HFFc6 (cell line): ENCODE results near the gene TUBB2A. TPM values are rescaled to one million over a fixed set of nuclear protein-coding genes. Genes with fewer than 3 reads are reported as not detected.

Experiments used
- DNase-seq: peaks from one replicate; pipeline ENCODE4 v3.0.0-alpha.2; 2018
- H3K27ac Mint-ChIP-seq: 2 replicates; pipeline ENCODE4 v1.8.0; 2020; ENCODE audit warnings: mild to moderate bottlenecking, mixed read lengths
- H3K27me3 Mint-ChIP-seq: 2 replicates; pipeline ENCODE4 v1.8.0; 2021; ENCODE audit warnings: mild to moderate bottlenecking, moderate library complexity, mixed read lengths; ENCODE audit not compliant: insufficient read depth
- H3K36me3 Mint-ChIP-seq: 2 replicates; pipeline ENCODE4 v1.8.0; 2021; ENCODE audit warnings: low read depth, mixed read lengths
- H3K4me1 Mint-ChIP-seq: 2 replicates; pipeline ENCODE4 v1.8.0; 2020; ENCODE audit warnings: low read depth, mixed read lengths
- H3K4me3 Mint-ChIP-seq: 2 replicates; pipeline ENCODE4 v1.8.0; 2020; ENCODE audit warnings: mild to moderate bottlenecking, moderate library complexity, mixed read lengths
- H3K9me3 Mint-ChIP-seq: 2 replicates; pipeline ENCODE4 v1.8.0; 2020; ENCODE audit warnings: mild to moderate bottlenecking, mixed read lengths
- long read RNA-seq: library from polyadenylated mRNA; unstranded; transcript quantifications from one replicate; pipeline ENCODE4 v2.0.0, GENCODE V29; 2019
- total RNA-seq, 6 experiments: library from RNA; stranded (reverse); fragmentation: NEBNext Ultra II Directional; extraction: Animal tissue kit (Norgen Biotek cat#: 25700); gene quantifications; 2 replicates in 1 of 6; 3 replicates in 5 of 6; pipeline ENCODE4 v1.2.3, GENCODE V29; 2021
- TF ChIP-seq, protein P1 (sequence below): fragments of 200-600 bp; sonication (generic); IDR thresholded peaks from 2 replicates; pipeline ENCODE4 v1.5.0; 2021; ENCODE audit warnings: antibody characterized with exemption, mild to moderate bottlenecking

The TUBB2A gene
- total RNA-seq = 100 to 1,000 TPM; 114 to 152 (median 120) TPM
- long read RNA-seq, transcript TUBB2A-201 (4 exons, 1,595 nt) = major isoform, 183 of 208 reads
- long read RNA-seq, partial matches to known transcripts = 3 of 208 reads
- long read RNA-seq, other reads (novel, unspliced or antisense) = 21 of 208 reads

DNA sequence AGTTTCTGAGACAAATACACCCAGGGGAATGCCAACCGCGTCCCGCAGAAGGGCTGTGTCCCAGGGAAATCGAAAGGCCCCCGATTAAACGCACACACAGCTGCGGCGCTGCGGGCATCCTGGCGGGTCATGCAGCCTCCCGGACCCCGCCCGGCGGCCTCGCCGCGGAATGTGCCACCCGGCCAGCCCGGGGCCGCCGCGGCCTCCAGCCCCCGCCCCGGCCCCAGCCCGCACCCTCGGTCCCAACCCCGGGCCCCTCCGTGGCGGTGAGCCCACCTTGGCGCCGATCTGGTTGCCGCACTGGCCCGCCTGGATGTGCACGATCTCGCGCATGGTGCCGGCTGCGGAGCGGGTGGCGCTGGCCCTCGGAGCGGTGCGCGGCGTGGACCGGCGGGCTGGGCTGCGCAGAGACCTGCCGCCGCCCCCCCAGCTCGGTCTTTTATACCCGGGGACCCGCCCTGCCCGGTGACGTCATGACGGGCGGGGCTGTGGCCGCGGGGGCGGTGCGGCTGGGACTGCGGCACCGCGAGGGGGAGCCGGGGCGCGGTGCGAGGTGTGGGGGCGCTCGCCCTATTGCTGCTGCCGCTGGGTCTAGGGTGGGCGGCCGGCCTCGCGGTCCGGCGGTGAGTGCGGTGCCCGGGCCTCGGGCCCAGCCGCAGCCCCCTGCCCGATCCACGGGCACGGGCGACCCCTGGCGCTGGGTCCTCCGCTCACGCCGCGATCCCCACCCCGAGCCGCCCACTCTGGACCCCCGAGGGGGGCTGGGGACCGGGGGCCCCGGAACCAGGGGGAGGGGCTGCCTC lies at the start of gene TUBB2A:
TUBB2A (minus strand) TSS at position 414 of the 803 bp plus-strand sequence; CDS start at position 333, 81 bp downstream.
- peak; percentile 64 for DNase-seq
- peak within 1 kb of the TSS; percentile 85 for H3K27ac Mint-ChIP-seq
- H3K27me3 Mint-ChIP-seq = peaks cover 13% of the 10 kb centered on the region
- H3K4me1 Mint-ChIP-seq = peaks cover 32% of the 10 kb centered on the region
- TF ChIP-seq, protein P1, sequence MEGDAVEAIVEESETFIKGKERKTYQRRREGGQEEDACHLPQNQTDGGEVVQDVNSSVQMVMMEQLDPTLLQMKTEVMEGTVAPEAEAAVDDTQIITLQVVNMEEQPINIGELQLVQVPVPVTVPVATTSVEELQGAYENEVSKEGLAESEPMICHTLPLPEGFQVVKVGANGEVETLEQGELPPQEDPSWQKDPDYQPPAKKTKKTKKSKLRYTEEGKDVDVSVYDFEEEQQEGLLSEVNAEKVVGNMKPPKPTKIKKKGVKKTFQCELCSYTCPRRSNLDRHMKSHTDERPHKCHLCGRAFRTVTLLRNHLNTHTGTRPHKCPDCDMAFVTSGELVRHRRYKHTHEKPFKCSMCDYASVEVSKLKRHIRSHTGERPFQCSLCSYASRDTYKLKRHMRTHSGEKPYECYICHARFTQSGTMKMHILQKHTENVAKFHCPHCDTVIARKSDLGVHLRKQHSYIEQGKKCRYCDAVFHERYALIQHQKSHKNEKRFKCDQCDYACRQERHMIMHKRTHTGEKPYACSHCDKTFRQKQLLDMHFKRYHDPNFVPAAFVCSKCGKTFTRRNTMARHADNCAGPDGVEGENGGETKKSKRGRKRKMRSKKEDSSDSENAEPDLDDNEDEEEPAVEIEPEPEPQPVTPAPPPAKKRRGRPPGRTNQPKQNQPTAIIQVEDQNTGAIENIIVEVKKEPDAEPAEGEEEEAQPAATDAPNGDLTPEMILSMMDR = peak; percentile 80
- H3K4me3 Mint-ChIP-seq = peak within 1 kb of the TSS; percentile 97
- H3K36me3 Mint-ChIP-seq = peaks cover 26% of the 10 kb centered on the region; the same call in 1 of the 2 replicates
- H3K9me3 Mint-ChIP-seq = no peaks in the 10 kb centered on the region

DNA sequence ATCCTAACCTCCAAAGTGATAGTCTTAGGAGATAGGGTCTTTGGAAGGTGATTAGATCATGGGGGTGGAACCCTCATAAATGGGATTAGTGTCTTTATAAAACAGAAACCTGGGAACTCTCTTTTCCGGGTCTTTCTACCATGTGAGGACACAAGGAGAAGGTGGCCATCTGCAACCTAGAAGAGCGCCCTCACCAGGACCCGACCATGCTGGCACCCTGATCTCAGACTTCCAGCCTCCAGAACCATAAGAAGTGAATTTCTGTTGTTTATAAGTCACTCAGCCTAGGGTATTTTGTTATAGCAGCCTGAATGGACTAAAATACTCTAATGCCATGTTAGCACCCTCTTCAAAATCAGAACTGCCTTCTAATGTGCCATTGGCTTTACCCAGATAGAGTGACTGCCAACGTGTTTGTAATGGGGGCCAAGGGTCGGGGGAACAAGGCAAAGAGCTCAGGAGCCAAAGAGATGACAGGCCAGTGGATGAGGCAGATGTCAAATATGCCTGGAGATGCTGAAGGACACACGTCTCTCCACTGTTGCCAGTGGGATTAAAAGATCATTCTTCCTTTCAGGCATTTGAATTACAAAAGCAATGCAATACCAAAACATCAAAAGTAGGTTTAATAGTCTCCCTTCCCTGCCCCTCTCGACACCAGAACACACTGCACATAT lies 49.1 kb upstream of the TUBB2A start:
- peak overlapping the region; percentile 96 for H3K27ac Mint-ChIP-seq
- H3K9me3 Mint-ChIP-seq = peaks cover 4% of the 10 kb centered on the region
- no peak overlapping the region for H3K4me3 Mint-ChIP-seq
- DNase-seq = no peak
- H3K27me3 Mint-ChIP-seq = no peaks in the 10 kb centered on the region
- TF ChIP-seq, protein P1 = peak; percentile 62
- H3K36me3 Mint-ChIP-seq = no peaks in the 10 kb centered on the region
- H3K4me1 Mint-ChIP-seq = peaks cover 73% of the 10 kb centered on the region

DNA sequence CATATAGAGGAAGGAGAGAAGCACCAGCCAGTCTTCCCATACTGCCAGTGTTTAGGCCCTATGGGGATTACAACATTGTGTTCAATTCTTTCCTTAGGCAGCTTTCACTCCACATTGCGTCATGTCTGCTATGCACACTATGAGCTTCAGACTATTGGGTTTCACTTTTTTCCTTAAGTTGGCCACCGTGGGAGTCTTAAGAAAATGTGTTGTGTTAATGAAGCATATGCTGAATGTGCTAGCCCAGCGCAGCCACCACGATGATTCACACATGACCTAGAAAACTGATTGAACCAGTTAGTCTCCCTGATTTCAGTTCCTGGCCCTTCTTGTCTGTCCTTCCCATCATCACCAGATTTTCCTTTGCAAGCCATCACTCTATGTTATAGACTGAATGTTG lies 48.6 kb upstream of the TUBB2A start:
- Mint-ChIP-seq H3K4me1 (peaks cover 68% of the 10 kb centered on the region), H3K4me3 (no peak overlapping the region), H3K9me3 (peaks cover 4% of the 10 kb centered on the region), H3K27ac (peak overlapping the region; percentile 96), H3K27me3 (no peaks in the 10 kb centered on the region), H3K36me3 (no peaks in the 10 kb centered on the region)
- DNase-seq = peak; percentile 78
- TF ChIP-seq, protein P1 = no peak

DNA sequence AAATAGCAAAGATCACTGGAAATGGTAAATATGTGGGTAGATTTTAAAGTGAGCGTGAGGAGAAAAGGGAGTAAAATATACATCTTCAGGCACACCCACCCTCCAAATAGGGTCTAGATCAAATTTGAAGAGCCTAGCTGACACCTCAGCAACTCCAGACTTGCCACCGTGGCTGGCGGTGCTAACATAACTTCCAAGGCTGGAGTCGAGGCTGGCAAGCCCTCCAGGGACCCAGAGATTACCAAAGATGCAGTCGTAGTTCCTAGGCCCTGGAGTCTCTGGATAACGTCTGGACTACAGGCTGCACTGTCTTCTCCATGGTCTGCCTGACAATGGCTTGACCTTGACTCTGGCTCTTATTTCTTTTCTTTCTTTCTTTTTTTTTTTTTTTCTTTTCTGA lies 47.6 kb upstream of the TUBB2A start:
- Mint-ChIP-seq H3K4me1 (peaks cover 64% of the 10 kb centered on the region), H3K27ac (no peak overlapping the region), H3K36me3 (no peaks in the 10 kb centered on the region), H3K9me3 (peaks cover 4% of the 10 kb centered on the region), H3K4me3 (no peak overlapping the region), H3K27me3 (no peaks in the 10 kb centered on the region; the same call in 1 of the 2 replicates)
- no peak for DNase-seq
- TF ChIP-seq, protein P1 = no peak

DNA sequence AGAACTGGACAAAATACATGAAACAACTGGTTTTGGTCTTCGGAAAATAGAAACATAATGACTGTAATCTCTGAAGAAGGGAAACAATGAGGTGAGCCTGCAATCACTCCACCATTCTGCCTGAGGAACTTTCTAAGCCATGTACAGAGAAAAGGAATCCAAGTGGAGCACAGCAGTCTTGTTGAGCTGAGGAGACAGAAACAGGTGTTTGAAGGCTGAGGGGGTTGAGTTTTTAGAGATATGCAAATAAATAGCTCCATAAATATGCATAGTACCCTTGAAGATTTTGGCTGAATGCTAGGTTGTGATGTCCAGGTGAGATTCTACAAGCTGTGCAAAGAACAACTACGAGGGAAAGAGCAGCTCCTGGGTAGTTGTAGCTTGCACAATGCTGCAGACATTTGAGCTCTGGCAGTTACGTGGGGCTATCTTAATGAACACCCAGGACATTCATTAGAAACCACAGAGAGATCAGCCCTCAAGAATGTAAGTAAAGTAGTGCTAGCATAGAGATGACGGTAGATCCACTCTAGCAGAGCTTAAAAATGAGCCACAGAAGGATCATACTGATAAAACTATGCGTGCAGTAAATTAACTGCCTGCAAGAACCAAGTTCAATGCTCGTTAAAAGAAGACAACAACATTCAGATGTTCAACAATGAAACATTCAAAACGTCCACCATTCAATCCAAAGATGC lies 45.8 kb upstream of the TUBB2A start:
- peak overlapping the region; percentile 48 for H3K4me3 Mint-ChIP-seq
- H3K36me3 Mint-ChIP-seq = peaks cover 6% of the 10 kb centered on the region; the same call in 1 of the 2 replicates
- peak overlapping the region; percentile 72 for H3K27ac Mint-ChIP-seq
- TF ChIP-seq, protein P1 = no peak
- H3K9me3 Mint-ChIP-seq = peaks cover 4% of the 10 kb centered on the region
- DNase-seq = peak; percentile 82
- H3K27me3 Mint-ChIP-seq = no peaks in the 10 kb centered on the region; the same call in 1 of the 2 replicates
- peaks cover 47% of the 10 kb centered on the region for H3K4me1 Mint-ChIP-seq
